ENCODE measurements around the gene FOXP1.

- no peak for TF ChIP-seq CTCF (IDR thresholded peaks at IDR 0.05)
- TF ChIP-seq EZH2 (IDR thresholded peaks at IDR 0.05; ENCODE audit: borderline replicate concordance, insufficient read depth, low read depth, low read length, poor library complexity, severe bottlenecking), result no peak
Measured at GRCh38 chr3:71053495-71053894, 530.0 kb downstream of the FOXP1 start.

Measured in B cell (primary cell).